Naive thymus-derived CD8-positive, alpha-beta T cell (primary cell): Measurements from ENCODE around the gene UBE2E2. TPM values are rescaled to one million over a fixed set of nuclear protein-coding genes. Genes with fewer than 3 reads are reported as not detected.
"Not testable (repeated sequence)": the region's sequence is repeated elsewhere in the genome, so short reads cannot be mapped to it uniquely, and the experiment has no call there.

Experiments used
- ATAC-seq, 2 donors: fragments of 150-1000 bp; cut with Tn5 transposase in 1 of 2; sonication (Bioruptor Pico), chemical (Tn5 transposase) in 1 of 2; 1 replicate in 1 of 2; 2 replicates in 1 of 2; pipeline ENCODE4 v1.10.0; 2021; ENCODE audit warnings: mild to moderate bottlenecking in 2 of 2, moderate library complexity in 2 of 2
- POLR2A ChIA-PET: fragments of 350-600 bp; sonication (Branson Sonifier 250); formaldehyde crosslinking; loops from one replicate; lab custom pipeline; 2021; ENCODE audit warnings: antibody characterized with exemption; lab: Charles Lee
- DNase-seq, 10 donors: peaks; one replicate each; pipeline versions ENCODE4 v3.0.0 to v3.0.0-alpha.2; 2020 to 2022
- H3K27ac Mint-ChIP-seq, 10 donors: one replicate each; pipeline ENCODE4 v1.8.0; 2020 to 2022; ENCODE audit warnings: mild to moderate bottlenecking in 10 of 10, mixed read lengths in 10 of 10, moderate library complexity in 4 of 10, inconsistent platforms in 1 of 10
- H3K27me3 Mint-ChIP-seq, 5 donors: one replicate each; pipeline ENCODE4 v1.8.0; 2021 to 2022; ENCODE audit warnings: mixed read lengths in 5 of 5
- H3K36me3 Mint-ChIP-seq, 3 donors: one replicate each; pipeline ENCODE4 v1.8.0; 2020 to 2022; ENCODE audit warnings: mixed read lengths in 3 of 3, mild to moderate bottlenecking in 2 of 3, inconsistent platforms in 1 of 3
- H3K4me1 Mint-ChIP-seq, 4 donors: one replicate each; pipeline ENCODE4 v1.8.0; 2021 to 2022; ENCODE audit warnings: mixed read lengths in 4 of 4
- H3K4me3 Mint-ChIP-seq, 10 donors: one replicate each; pipeline ENCODE4 v1.8.0; 2020 to 2022; ENCODE audit warnings: mild to moderate bottlenecking in 10 of 10, mixed read lengths in 10 of 10, moderate library complexity in 6 of 10, inconsistent platforms in 1 of 10
- H3K9me3 Mint-ChIP-seq, 9 donors: one replicate each; pipeline ENCODE4 v1.8.0; 2020 to 2022; ENCODE audit warnings: mixed read lengths in 9 of 9, mild to moderate bottlenecking in 3 of 9, inconsistent platforms in 1 of 9, moderate library complexity in 1 of 9
- polyA plus RNA-seq, 3 donors: library from polyadenylated mRNA; unstranded; fragments of 300-500 nt; fragmentation: Illumina TruSeq; gene quantifications; one replicate each; pipeline ENCODE4 v1.2.3, GENCODE V29; 2021
- total RNA-seq, 8 experiments: library from RNA in 2 of 8; stranded (reverse) in 2 of 8; gene quantifications; one replicate each; pipeline ENCODE4 v1.2.3 and lab custom pipeline; 2021 to 2026

Gene UBE2E2
- total and polyA plus RNA-seq, 5 experiments from 2014 or later: 12.5 to 19.6 (median 14.0) TPM

- peak overlapping the region in 8 of 10 donors; percentile 12 to 94 (median 48) for H3K27ac Mint-ChIP-seq
- H3K27me3 Mint-ChIP-seq: no peaks in the 10 kb centered on the region
- POLR2A ChIA-PET: no interaction called here
- DNase-seq: no peak
- H3K4me1 Mint-ChIP-seq: peaks cover 6 to 44% (median 23%) of the 10 kb centered on the region in 4 donors
- peak overlapping the region in 6 of 10 donors; percentile 59 to 84 (median 67) for H3K4me3 Mint-ChIP-seq
- peaks cover 0 to 6% (median 0%) of the 10 kb centered on the region in 3 donors for H3K36me3 Mint-ChIP-seq
- ATAC-seq: no peak
- peaks cover 0 to 4% (median 0%) of the 10 kb centered on the region in 9 donors for H3K9me3 Mint-ChIP-seq
Measured at GRCh38 chr3:23325466-23326065, 122.4 kb downstream of the UBE2E2 start.

- H3K9me3 Mint-ChIP-seq: peaks cover 0 to 4% (median 0%) of the 10 kb centered on the region in 9 donors
- POLR2A ChIA-PET: no interaction called here
- peaks cover 0 to 6% (median 0%) of the 10 kb centered on the region in 3 donors for H3K36me3 Mint-ChIP-seq
- ATAC-seq (no peak), DNase-seq (no peak)
- no peak overlapping the region for H3K4me3 Mint-ChIP-seq
- H3K27me3 Mint-ChIP-seq: no peaks in the 10 kb centered on the region
- peaks cover 4 to 34% (median 13%) of the 10 kb centered on the region in 4 donors for H3K4me1 Mint-ChIP-seq
- no peak overlapping the region for H3K27ac Mint-ChIP-seq
Measured at GRCh38 chr3:23329471-23330105, 126.5 kb downstream of the UBE2E2 start.

GRCh38 chr3:23330568-23330967, 127.4 kb downstream of the UBE2E2 start:
- Mint-ChIP-seq H3K27me3 (no peaks in the 10 kb centered on the region), H3K36me3 (peaks cover 0 to 6% (median 0%) of the 10 kb centered on the region in 3 donors), H3K27ac (no peak overlapping the region), H3K4me3 (no peak overlapping the region), H3K9me3 (peaks cover 0 to 4% (median 0%) of the 10 kb centered on the region in 9 donors), H3K4me1 (peaks cover 0 to 25% (median 9%) of the 10 kb centered on the region in 4 donors)
- DNase-seq (no peak), ATAC-seq (no peak)
- POLR2A ChIA-PET: no interaction called here

- Mint-ChIP-seq H3K27me3 (no peaks in the 10 kb centered on the region), H3K9me3 (peaks cover 0 to 4% (median 0%) of the 10 kb centered on the region in 9 donors), H3K4me1 (peaks cover 0 to 21% (median 7%) of the 10 kb centered on the region in 4 donors), H3K36me3 (peaks cover 0 to 6% (median 0%) of the 10 kb centered on the region in 3 donors), H3K4me3 (no peak overlapping the region), H3K27ac (peak overlapping the region in 3 of 10 donors; percentile 13 to 65 (median 31))
- POLR2A ChIA-PET: no interaction called here
- no peak for ATAC-seq
- no peak for DNase-seq
Measured at GRCh38 chr3:23331141-23331935, 128.2 kb downstream of the UBE2E2 start.

- no peak for DNase-seq
- POLR2A ChIA-PET: no interaction called here
- peaks cover 6 to 22% (median 7%) of the 10 kb centered on the region in 4 donors for H3K4me1 Mint-ChIP-seq
- no peak overlapping the region for H3K27ac Mint-ChIP-seq
- no peak for ATAC-seq
- H3K9me3 Mint-ChIP-seq: no peaks in the 10 kb centered on the region
- H3K27me3 Mint-ChIP-seq: no peaks in the 10 kb centered on the region
- no peaks in the 10 kb centered on the region for H3K36me3 Mint-ChIP-seq
- no peak overlapping the region for H3K4me3 Mint-ChIP-seq
Measured at GRCh38 chr3:23333633-23334032, 130.5 kb downstream of the UBE2E2 start.

GRCh38 chr3:23336853-23337252, 133.7 kb downstream of the UBE2E2 start:
- ATAC-seq, DNase-seq, H3K9me3 Mint-ChIP-seq, H3K27me3 Mint-ChIP-seq, H3K27ac Mint-ChIP-seq, H3K36me3 Mint-ChIP-seq, H3K4me3 Mint-ChIP-seq, POLR2A ChIA-PET: not testable (repeated sequence)
- peaks cover 7 to 36% (median 14%) of the 10 kb centered on the region in 4 donors for H3K4me1 Mint-ChIP-seq

GRCh38 chr3:23341147-23341838, 138.2 kb downstream of the UBE2E2 start:
- peak overlapping the region in 2 of 10 donors; percentile 12 to 18 for H3K27ac Mint-ChIP-seq
- H3K9me3 Mint-ChIP-seq: no peaks in the 10 kb centered on the region
- H3K4me1 Mint-ChIP-seq: peaks cover 9 to 46% (median 18%) of the 10 kb centered on the region in 4 donors
- H3K27me3 Mint-ChIP-seq: no peaks in the 10 kb centered on the region
- no peak overlapping the region for H3K4me3 Mint-ChIP-seq
- DNase-seq: no peak
- POLR2A ChIA-PET: no interaction called here
- ATAC-seq: no peak
- peaks cover 0 to 2% (median 0%) of the 10 kb centered on the region in 3 donors for H3K36me3 Mint-ChIP-seq

- no peak overlapping the region for H3K4me3 Mint-ChIP-seq
- no peak overlapping the region for H3K27ac Mint-ChIP-seq
- no peaks in the 10 kb centered on the region for H3K27me3 Mint-ChIP-seq
- H3K4me1 Mint-ChIP-seq: peaks cover 8 to 43% (median 17%) of the 10 kb centered on the region in 4 donors
- ATAC-seq: no peak
- no peak for DNase-seq
- POLR2A ChIA-PET: no interaction called here
- H3K36me3 Mint-ChIP-seq: peaks cover 0 to 8% (median 0%) of the 10 kb centered on the region in 3 donors
- H3K9me3 Mint-ChIP-seq: peaks cover 0 to 7% (median 2%) of the 10 kb centered on the region in 9 donors
Measured at GRCh38 chr3:23342343-23342742, 139.2 kb downstream of the UBE2E2 start.

GRCh38 chr3:23343509-23343908, 140.4 kb downstream of the UBE2E2 start:
- no peak for ATAC-seq

GRCh38 chr3:23344886-23345285, 141.8 kb downstream of the UBE2E2 start:
- Mint-ChIP-seq H3K27ac (no peak overlapping the region), H3K9me3 (peaks cover 0 to 7% (median 2%) of the 10 kb centered on the region in 9 donors), H3K4me3 (no peak overlapping the region), H3K4me1 (peaks cover 5 to 27% (median 13%) of the 10 kb centered on the region in 4 donors), H3K36me3 (peaks cover 0 to 17% (median 0%) of the 10 kb centered on the region in 3 donors), H3K27me3 (no peaks in the 10 kb centered on the region)
- ATAC-seq (no peak), DNase-seq (no peak)
- POLR2A ChIA-PET: no interaction called here

More at GRCh38 chr3:23343509-23343908, 140.4 kb downstream of the UBE2E2 start:
- no peak for DNase-seq
- H3K36me3 Mint-ChIP-seq: peaks cover 0 to 11% (median 0%) of the 10 kb centered on the region in 3 donors
- no peaks in the 10 kb centered on the region for H3K27me3 Mint-ChIP-seq
- no peak overlapping the region for H3K27ac Mint-ChIP-seq
- peaks cover 5 to 32% (median 13%) of the 10 kb centered on the region in 4 donors for H3K4me1 Mint-ChIP-seq
- peaks cover 0 to 7% (median 2%) of the 10 kb centered on the region in 9 donors for H3K9me3 Mint-ChIP-seq
- POLR2A ChIA-PET: no interaction called here
- H3K4me3 Mint-ChIP-seq: no peak overlapping the region

GRCh38 chr3:23349444-23349843, 146.3 kb downstream of the UBE2E2 start:
- H3K27me3 Mint-ChIP-seq, DNase-seq, ATAC-seq, H3K4me1 Mint-ChIP-seq, H3K27ac Mint-ChIP-seq, POLR2A ChIA-PET: not testable (repeated sequence)
- Mint-ChIP-seq H3K36me3 (peaks cover 0 to 22% (median 0%) of the 10 kb centered on the region in 3 donors), H3K9me3 (peaks cover 0 to 20% (median 10%) of the 10 kb centered on the region in 9 donors), H3K4me3 (peak overlapping the region in 1 of 10 donors; percentile 19)

GRCh38 chr3:23356169-23356568, 153.0 kb downstream of the UBE2E2 start:
- Mint-ChIP-seq H3K4me1 (no peaks in the 10 kb centered on the region), H3K36me3 (peaks cover 0 to 15% (median 0%) of the 10 kb centered on the region in 3 donors), H3K27me3 (no peaks in the 10 kb centered on the region), H3K27ac (no peak overlapping the region), H3K4me3 (no peak overlapping the region), H3K9me3 (peaks cover 0 to 31% (median 5%) of the 10 kb centered on the region in 9 donors)
- POLR2A ChIA-PET: no interaction called here
- DNase-seq (no peak), ATAC-seq (no peak)
